Measurements from ENCODE around the gene INSRR. TPM values are rescaled to one million over a fixed set of nuclear protein-coding genes. Genes with fewer than 3 reads are reported as not detected.

The INSRR gene
- total RNA-seq, 1 donor from 2014 or later, result 2.9 TPM

DNA sequence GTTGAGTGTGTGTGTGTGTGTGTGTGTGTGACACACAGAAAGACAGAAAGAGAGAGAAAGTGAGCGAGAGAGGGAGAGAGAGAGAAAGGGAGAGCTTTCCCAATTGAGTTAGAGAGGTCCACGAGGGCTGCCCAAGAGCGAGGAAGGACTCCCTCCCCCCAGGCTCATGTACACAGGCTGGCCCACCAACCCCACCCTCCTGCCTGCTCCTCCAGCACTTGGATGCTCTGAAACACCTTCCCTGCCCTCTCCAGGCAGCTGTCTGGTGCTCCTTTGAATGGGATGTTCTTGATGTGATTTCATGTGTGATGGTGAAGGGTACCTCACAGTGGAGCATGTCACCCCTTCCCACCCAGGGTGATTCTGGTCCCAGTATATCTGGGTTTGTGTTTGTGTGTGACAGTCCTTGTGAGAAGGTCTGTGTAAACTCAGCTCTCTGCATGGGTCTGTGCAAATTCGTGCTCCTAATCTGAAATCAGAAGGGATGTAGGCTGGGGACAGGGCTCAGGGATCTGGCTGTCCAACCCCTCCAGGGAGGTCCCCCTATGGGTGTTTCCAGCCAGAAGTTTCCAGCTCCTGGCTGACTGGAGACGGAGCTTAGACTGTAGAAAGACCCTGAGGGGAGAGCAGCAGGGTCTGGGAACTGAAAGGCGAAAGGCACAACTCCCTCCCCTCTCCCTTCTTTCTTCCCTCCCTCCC is 27.8 kb upstream of the INSRR start:
- Histone ChIP-seq H3K27me3 (no peaks in the 10 kb centered on the region), H3K36me3 (no peaks in the 10 kb centered on the region)
- intact Hi-C loops (cut with DNase I), result no loop called here

GRCh38 chr1:156885880-156886355 is 27.0 kb upstream of the INSRR start:
- intact Hi-C loops (cut with DNase I), result no loop called here
- TF ChIP-seq CTCF (IDR thresholded peaks at IDR 0.05), result no peak
- H3K27me3 ChIP-seq, result no peaks in the 10 kb centered on the region

More for the DNA sequence above, 27.8 kb upstream of the INSRR start:
- no peak for DNase-seq (ENCODE audit: low spot score in 2 of 2)
- H3K4me1 ChIP-seq, result no peaks in the 10 kb centered on the region
- no peak overlapping the region for H3K4me3 ChIP-seq
- no peak for TF ChIP-seq CTCF (IDR thresholded peaks at IDR 0.05)
- H3K27ac ChIP-seq, result no peak overlapping the region
- no peaks in the 10 kb centered on the region for H3K9me3 ChIP-seq

DNA sequence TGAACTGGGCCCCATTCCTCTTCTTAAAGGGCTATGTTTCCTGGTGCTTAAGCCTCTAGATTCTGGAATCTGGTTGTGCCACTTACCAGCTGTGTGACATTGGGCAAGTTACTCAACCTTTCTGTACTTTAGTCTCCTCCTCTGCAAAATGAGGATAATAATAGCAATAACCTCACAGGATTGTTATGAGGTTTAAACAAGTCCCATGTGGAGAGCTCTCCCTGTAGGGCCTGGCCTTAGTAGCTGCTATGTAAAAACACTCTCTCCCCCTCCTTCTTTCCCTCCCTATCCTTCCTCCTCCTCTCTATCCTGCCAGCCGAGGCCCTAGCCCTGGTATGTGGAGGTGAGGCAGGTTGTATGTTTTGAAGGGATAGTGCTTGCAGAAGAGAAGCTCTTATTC is 26.4 kb upstream of the INSRR start:
- TF ChIP-seq CTCF (IDR thresholded peaks at IDR 0.05), result no peak
- Histone ChIP-seq H3K9me3 (no peaks in the 10 kb centered on the region), H3K36me3 (no peaks in the 10 kb centered on the region), H3K27me3 (no peaks in the 10 kb centered on the region), H3K4me3 (no peak overlapping the region), H3K27ac (no peak overlapping the region), H3K4me1 (no peaks in the 10 kb centered on the region)
- no peak for DNase-seq (ENCODE audit: low spot score in 2 of 2)
- intact Hi-C loops (cut with DNase I), result no loop called here

More at GRCh38 chr1:156885880-156886355, 27.0 kb upstream of the INSRR start:
- no peaks in the 10 kb centered on the region for H3K9me3 ChIP-seq
- no peak overlapping the region for H3K27ac ChIP-seq
- no peak for DNase-seq (ENCODE audit: low spot score in 2 of 2)
- no peaks in the 10 kb centered on the region for H3K36me3 ChIP-seq
- H3K4me3 ChIP-seq, result no peak overlapping the region
- no peaks in the 10 kb centered on the region for H3K4me1 ChIP-seq

GRCh38 chr1:156884560-156885184 is 25.8 kb upstream of the INSRR start:
- DNase-seq (ENCODE audit: low spot score in 2 of 2), result no peak
- TF ChIP-seq CTCF (IDR thresholded peaks at IDR 0.05), result no peak
- H3K4me3 ChIP-seq, result no peak overlapping the region
- H3K4me1 ChIP-seq, result no peaks in the 10 kb centered on the region
- intact Hi-C loops (cut with DNase I), result no loop called here
- H3K27me3 ChIP-seq, result no peaks in the 10 kb centered on the region
- H3K36me3 ChIP-seq, result no peaks in the 10 kb centered on the region
- H3K9me3 ChIP-seq, result no peaks in the 10 kb centered on the region
- no peak overlapping the region for H3K27ac ChIP-seq

DNA sequence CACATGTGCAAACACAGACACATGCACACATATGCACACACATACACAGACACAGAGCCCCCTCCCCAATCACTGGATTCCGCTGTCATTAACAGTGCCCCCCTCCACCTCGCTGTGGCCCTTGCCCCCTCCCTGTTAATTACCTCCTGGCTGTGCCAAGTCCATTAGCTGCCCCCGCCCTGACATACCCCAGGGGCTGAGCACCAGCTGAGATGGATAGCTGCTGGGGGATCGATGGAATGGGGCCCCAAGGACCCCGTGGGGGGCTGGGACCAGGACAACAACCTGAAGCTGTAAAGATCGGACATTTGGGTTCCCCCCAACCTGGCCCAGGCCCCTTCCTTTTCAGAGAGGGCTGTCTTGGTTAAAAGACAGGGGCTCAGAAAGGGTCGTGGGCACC is 25.0 kb upstream of the INSRR start:
- TF ChIP-seq CTCF (IDR thresholded peaks at IDR 0.05), result no peak
- no peak for DNase-seq (ENCODE audit: low spot score in 2 of 2)
- no peak overlapping the region for H3K4me3 ChIP-seq
- no peaks in the 10 kb centered on the region for H3K27me3 ChIP-seq
- H3K9me3 ChIP-seq, result no peaks in the 10 kb centered on the region
- intact Hi-C loops (cut with DNase I), result no loop called here
- H3K36me3 ChIP-seq, result no peaks in the 10 kb centered on the region
- no peaks in the 10 kb centered on the region for H3K4me1 ChIP-seq
- no peak overlapping the region for H3K27ac ChIP-seq
